ENCODE measurements around the gene SNX10.

Gene SNX10

DNA sequence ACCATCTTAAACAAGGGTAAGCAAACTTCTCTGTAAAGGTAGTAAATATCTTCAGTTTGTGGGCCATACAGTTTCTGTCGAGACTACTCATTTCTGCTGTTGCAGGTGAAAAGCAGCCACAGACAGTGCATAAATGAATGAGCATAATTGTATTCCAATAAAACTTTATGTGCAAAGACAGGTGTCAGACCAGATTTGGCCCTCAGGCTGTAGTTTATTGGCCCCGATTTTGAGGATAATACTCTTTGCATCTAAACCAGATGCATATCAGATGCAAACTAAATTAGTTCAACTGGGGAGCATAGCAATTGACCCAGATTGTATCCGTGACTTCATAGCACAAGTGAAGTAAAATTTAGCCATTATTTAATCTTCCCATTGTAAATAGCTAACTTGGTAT lies 70.0 kb downstream of the SNX10 start:
- Histone ChIP-seq H3K27me3 (ENCODE audit: insufficient read depth, low read length) (no peaks in the 10 kb centered on the region), H3K9ac (ENCODE audit: low read length) (no peak overlapping the region), H3K4me1 (ENCODE audit: insufficient read depth, low read length, severe bottlenecking) (peaks cover 31% of the 10 kb centered on the region), H3K4me3 (ENCODE audit: low read depth, low read length, poor library complexity, severe bottlenecking) (no peak overlapping the region), H4K20me1 (ENCODE audit: insufficient read depth, low read length) (no peaks in the 10 kb centered on the region), H3F3A (ENCODE audit: insufficient read depth, low read length) (no peaks in the 10 kb centered on the region), H2AFZ (ENCODE audit: low read length) (no peak overlapping the region), H3K27ac (ENCODE audit: low read depth, low read length, poor library complexity, severe bottlenecking) (no peak overlapping the region), H3K36me3 (ENCODE audit: insufficient read depth, low read length) (peaks cover 22% of the 10 kb centered on the region), H3K79me2 (ENCODE audit: insufficient read depth, low read length) (no peaks in the 10 kb centered on the region), H3K4me2 (ENCODE audit: low read length) (no peak overlapping the region), H3K9me3 (ENCODE audit: low read length) (no peaks in the 10 kb centered on the region), H3K9me2 (ENCODE audit: low read depth, low read length) (no peaks in the 10 kb centered on the region)
- no peak for TF ChIP-seq EZH2 (IDR thresholded peaks at IDR 0.05; ENCODE audit: borderline replicate concordance, low read length)
- no peak for TF ChIP-seq CTCF (IDR thresholded peaks at IDR 0.05; ENCODE audit: low read length)

- Histone ChIP-seq H3K9ac (ENCODE audit: low read length) (no peak overlapping the region), H3K4me1 (ENCODE audit: insufficient read depth, low read length, severe bottlenecking) (peaks cover 31% of the 10 kb centered on the region), H2AFZ (ENCODE audit: low read length) (no peak overlapping the region), H3K9me2 (ENCODE audit: low read depth, low read length) (no peaks in the 10 kb centered on the region), H3K27me3 (ENCODE audit: insufficient read depth, low read length) (no peaks in the 10 kb centered on the region), H3K27ac (ENCODE audit: low read depth, low read length, poor library complexity, severe bottlenecking) (no peak overlapping the region), H3K36me3 (ENCODE audit: insufficient read depth, low read length) (peaks cover 40% of the 10 kb centered on the region), H4K20me1 (ENCODE audit: insufficient read depth, low read length) (no peaks in the 10 kb centered on the region), H3K4me2 (ENCODE audit: low read length) (no peak overlapping the region), H3F3A (ENCODE audit: insufficient read depth, low read length) (no peaks in the 10 kb centered on the region), H3K9me3 (ENCODE audit: low read length) (no peaks in the 10 kb centered on the region), H3K4me3 (ENCODE audit: low read depth, low read length, poor library complexity, severe bottlenecking) (no peak overlapping the region), H3K79me2 (ENCODE audit: insufficient read depth, low read length) (no peaks in the 10 kb centered on the region)
- TF ChIP-seq EZH2 (IDR thresholded peaks at IDR 0.05; ENCODE audit: borderline replicate concordance, low read length) (no peak), CTCF (IDR thresholded peaks at IDR 0.05; ENCODE audit: low read length) (no peak)
These were observed 71.8 kb downstream of the SNX10 start for GRCh38 chr7:26363465-26363864.

DNA sequence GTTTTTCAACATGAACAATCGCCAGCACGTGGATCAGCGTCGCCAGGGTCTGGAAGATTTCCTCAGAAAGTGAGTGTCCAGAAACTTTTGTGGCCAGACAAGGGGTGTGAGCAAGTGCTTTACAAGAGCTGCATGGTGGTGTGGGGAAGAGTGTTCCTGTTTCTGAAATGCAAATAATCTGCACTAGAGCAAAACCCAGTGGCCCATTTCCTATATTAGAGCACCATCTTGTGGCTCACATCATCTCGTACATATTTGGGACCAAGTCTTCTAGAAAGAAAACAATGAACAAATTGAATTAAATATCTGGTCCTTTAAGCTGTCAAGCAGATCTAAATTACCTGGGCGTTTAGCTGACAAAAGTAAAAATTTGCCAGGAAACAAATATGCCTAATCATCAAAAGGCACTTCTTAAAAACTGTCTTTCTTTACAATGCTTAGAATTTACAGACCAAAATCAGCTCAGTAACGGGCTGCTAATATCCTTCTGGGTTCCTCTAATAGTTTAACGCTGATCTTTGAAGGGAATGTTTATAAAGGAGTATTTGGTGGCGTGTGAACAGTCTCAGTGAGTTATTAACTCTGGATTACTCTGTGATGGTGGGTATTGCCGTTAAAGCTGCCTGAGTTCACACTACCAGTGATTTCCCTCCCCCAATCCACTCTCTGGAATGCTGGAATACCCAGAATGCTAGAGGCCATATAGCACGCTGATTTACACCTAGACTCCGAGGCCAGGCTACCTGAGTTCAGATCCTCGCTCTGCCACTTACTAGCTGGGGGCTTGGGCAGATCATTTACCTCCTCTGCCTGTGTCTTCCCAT lies 73.6 kb downstream of the SNX10 start:
- Histone ChIP-seq H3K36me3 (ENCODE audit: insufficient read depth, low read length) (peaks cover 48% of the 10 kb centered on the region), H3K4me3 (ENCODE audit: low read depth, low read length, poor library complexity, severe bottlenecking) (no peak overlapping the region), H3K9me2 (ENCODE audit: low read depth, low read length) (no peaks in the 10 kb centered on the region), H3K27ac (ENCODE audit: low read depth, low read length, poor library complexity, severe bottlenecking) (peak overlapping the region; percentile 62), H3F3A (ENCODE audit: insufficient read depth, low read length) (no peaks in the 10 kb centered on the region), H3K4me1 (ENCODE audit: insufficient read depth, low read length, severe bottlenecking) (peaks cover 23% of the 10 kb centered on the region), H2AFZ (ENCODE audit: low read length) (no peak overlapping the region), H3K79me2 (ENCODE audit: insufficient read depth, low read length) (no peaks in the 10 kb centered on the region), H4K20me1 (ENCODE audit: insufficient read depth, low read length) (no peaks in the 10 kb centered on the region), H3K27me3 (ENCODE audit: insufficient read depth, low read length) (no peaks in the 10 kb centered on the region), H3K9me3 (ENCODE audit: low read length) (no peaks in the 10 kb centered on the region), H3K4me2 (ENCODE audit: low read length) (peak overlapping the region; percentile 54; the same call in 1 of the 2 replicates), H3K9ac (ENCODE audit: low read length) (peak overlapping the region; percentile 60)
- TF ChIP-seq EZH2 (IDR thresholded peaks at IDR 0.05; ENCODE audit: borderline replicate concordance, low read length) (no peak), CTCF (IDR thresholded peaks at IDR 0.05; ENCODE audit: low read length) (peak; percentile 96)

Measured in OCI-LY1 (cell line).